ENCODE data around the gene PDZD2.
"Not testable (repeated sequence)": the region's sequence is repeated elsewhere in the genome, so short reads cannot be mapped to it uniquely, and the experiment has no call there.

PDZD2 gene

DNA sequence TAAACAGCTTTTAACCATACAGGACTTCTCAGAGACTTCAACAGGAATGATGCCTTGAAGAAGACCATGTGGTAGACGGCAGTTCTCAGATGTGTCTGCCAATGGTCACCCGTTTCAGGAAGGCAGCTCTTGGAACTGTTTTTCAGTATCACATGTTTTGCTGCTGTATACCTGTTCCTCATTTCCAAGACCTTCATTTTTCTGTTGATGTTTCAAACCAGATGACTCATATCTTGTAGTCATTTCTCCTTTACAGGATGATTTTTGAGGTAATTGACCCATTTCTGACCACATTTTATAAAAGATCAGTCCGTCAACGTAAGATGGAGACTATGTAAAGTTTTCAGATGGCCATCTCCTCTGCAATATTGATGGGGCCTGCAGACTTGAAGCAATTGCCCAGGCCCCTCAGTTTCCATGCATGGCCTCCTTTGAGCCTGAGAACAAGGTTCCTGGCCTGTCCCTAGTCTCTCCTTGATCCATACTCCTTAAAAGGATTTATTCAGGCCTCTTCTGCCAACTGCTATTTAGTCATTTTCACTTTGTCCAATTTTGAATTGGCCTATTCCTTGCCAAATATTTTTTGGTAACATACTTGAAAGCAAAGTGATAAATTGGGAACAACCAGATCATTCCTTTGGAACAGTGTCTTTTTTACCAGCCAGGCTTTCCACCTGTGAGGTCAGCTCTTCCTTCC lies 128.6 kb downstream of the PDZD2 start:
- DNase-seq (ENCODE audit: extremely low read depth in 1 of 2, low read depth in 1 of 2) = no peak

DNA sequence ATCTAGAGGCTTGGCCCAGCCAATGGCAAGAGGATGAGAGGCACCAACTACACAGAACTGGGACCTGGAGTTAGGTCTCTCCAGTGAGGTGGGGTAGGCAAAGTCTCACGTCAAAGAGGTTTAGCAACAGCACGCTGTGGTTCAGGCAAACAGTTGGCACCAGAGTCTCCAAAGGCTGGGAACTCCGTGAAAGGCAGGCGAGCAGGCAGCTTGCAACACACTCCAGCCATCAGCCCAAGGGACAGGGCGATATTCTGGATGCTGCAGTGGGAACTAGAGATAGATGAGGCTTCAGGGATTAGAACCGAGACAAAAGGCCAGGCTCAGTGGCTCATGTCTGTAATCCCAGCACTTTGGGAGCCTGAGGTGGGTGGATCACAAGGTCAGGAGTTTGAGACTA lies 129.1 kb downstream of the PDZD2 start:
- no peak for DNase-seq (ENCODE audit: extremely low read depth in 1 of 2, low read depth in 1 of 2)

- no peak for DNase-seq (ENCODE audit: extremely low read depth in 1 of 2, low read depth in 1 of 2)
These were observed 129.9 kb downstream of the PDZD2 start for GRCh38 chr5:31768784-31769183.

DNA sequence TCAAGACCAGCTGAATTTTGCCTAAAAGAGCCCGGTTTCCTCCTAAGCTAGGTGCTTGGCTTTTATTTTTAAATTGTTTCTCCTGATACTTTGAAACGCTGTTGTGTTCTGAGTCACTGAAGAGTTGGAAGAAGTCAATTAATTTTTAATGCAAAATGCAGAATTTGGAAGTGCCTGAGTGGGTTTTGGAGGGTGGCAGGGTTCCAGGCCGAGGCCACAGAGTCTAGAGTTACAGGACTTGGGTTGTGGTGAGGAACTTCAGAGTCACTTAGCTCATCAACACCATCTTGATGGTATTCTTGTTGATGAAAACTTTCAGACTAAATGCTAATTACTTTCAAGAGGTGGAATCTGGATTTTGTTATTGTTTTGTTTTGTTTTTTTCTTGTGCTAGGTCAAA lies 130.6 kb downstream of the PDZD2 start:
- DNase-seq (ENCODE audit: extremely low read depth in 1 of 2, low read depth in 1 of 2) = no peak

DNA sequence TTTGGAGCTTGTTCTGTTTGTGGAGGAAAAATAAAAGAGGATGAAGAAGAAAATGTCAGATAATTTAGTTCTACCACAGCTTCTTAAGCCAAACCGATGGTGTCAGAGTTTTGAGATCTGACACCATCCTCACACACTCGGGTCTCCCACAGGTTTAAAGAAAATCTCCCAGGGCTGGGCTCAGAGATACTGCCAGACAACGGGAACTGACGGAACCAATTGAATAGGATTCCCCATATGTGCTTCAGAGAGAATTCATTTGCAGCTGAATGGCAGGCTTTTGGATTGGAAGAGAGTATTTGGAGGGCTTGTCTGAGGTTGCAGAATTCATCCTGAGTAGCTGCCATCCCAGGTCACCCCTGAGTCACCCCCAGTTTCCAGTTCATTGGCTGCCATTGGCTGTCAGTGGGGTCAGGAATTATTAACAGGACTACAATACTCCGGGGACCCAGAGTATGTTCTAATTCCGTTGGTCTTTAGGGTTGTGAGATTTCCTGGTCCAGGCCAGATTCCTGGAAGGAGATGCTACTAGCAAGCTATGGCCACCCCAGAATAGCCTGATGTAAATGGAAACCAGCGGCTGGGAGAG lies 131.3 kb downstream of the PDZD2 start:
- no peak for DNase-seq (ENCODE audit: extremely low read depth in 1 of 2, low read depth in 1 of 2)

DNA sequence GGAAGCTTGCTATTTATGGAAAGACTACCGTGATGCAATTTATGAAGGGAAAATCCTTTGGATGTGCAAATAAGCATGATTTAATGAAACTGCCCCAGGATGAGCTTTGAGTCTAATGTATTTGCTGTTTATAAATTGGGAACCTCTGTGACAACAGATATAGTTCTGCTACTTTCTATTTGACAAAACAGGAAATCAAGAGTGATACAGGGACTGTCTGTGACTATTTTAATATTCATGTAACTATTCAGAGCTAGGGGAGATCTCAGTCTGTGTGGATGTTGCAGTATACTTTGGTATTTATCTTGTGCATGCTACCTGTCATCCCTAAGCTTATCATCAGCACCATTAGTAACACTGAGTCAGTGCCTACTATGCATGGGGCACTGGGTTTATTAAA lies 132.1 kb downstream of the PDZD2 start:
- DNase-seq (ENCODE audit: extremely low read depth in 1 of 2, low read depth in 1 of 2) = no peak

- no peak for DNase-seq (ENCODE audit: extremely low read depth in 1 of 2, low read depth in 1 of 2)
These were observed 132.6 kb downstream of the PDZD2 start for GRCh38 chr5:31771500-31771899.

- DNase-seq (ENCODE audit: extremely low read depth in 1 of 2, low read depth in 1 of 2) = not testable (repeated sequence)
These were observed 137.4 kb downstream of the PDZD2 start for GRCh38 chr5:31776294-31776693.

- no peak for DNase-seq (ENCODE audit: extremely low read depth in 1 of 2, low read depth in 1 of 2)
These were observed 138.2 kb downstream of the PDZD2 start for GRCh38 chr5:31776976-31777651.

DNA sequence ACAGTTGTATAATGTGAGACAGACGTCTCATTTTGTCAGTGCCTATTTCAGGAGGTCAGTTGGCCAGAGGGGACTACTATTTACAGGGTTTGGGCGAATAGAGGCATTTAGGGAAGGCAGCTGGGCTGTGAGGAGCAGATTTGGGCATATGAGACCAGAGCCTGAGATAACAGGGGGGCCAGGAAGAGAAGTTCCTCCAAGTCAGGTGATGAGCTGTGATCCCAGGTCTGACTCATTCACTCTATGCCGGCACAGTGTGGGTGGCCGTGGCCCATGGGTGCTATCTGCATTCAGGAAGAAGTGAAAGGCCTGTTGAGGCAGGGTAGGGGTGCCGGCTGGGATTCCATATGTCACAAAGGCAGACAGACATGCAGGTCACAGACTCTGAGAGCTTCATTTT lies 142.8 kb downstream of the PDZD2 start:
- DNase-seq (ENCODE audit: extremely low read depth in 1 of 2, low read depth in 1 of 2) = no peak

DNA sequence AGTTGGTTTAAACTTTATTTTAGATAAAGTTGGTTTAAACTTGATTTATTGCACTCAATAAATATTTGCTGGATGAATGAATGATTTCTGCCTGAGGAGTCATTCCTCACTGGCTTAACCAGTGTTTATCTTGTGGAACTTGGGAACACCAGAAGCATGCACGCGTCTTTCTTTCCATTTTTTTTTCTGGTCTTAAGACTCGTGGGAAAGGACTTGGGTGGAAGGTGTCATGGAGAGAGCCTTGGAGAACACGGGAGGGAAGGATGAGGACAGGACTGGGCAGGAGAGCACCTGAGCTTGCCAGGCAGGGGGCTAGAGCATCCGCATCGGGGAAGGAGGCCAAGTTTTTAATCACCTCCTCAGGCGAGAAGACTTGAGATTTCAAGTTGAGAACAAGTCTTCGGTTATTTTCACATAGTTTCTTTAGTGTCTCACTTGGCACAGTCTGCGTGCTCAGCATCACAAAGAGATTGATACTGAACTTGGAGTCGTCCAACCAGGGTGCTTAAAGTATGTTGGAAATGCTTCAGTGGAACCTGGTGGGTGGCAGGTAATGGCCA lies 144.2 kb downstream of the PDZD2 start:
- no peak for DNase-seq (ENCODE audit: extremely low read depth in 1 of 2, low read depth in 1 of 2)

GRCh38 chr5:31783731-31784130 lies 144.8 kb downstream of the PDZD2 start:
- no peak for DNase-seq (ENCODE audit: extremely low read depth in 1 of 2, low read depth in 1 of 2)

DNA sequence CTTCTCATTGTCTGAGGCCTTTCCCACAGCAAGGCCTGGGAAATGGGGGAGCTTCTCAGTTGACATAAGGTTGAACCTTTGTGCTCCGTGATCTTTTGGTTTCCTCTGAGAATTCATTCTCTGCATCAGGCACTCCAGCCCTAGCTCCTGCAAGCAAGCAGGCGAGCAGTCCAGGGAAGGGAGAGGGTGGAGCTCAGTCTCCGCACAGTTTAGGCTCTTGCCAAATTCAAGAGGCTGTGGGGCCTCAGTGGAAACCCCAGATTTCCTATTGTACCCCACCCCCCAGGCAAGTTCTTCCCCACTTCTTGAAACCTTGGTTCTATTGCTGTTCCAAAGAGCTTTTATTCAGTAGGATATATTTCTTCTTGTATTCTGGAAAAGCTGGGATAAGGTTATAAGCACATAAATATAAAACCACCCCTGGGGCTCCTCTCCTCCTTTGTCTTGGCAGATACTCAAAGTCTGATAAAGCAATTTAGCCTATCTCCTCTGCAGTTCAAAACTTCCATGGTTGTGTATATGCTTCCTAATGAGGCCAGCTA lies 147.2 kb downstream of the PDZD2 start:
- no peak for DNase-seq (ENCODE audit: extremely low read depth in 1 of 2, low read depth in 1 of 2)

DNA sequence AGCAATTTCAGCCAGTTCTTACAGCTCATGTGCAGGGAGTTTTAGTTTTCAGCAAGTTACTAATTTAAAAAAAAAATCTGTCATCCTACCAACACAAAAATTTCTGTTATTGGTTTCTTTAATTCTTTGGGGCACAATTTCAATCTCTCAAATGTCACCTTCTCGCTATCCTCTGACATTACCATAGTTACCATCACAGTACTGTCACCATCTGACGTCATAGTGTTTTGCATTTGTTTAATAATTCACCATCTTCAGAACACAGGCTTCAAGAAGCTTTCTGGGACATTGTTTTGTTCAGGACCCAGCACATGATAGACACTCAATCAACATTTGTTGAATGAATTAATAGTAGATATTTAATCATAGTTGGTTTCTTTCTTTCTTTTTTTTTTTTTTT lies 155.1 kb downstream of the PDZD2 start:
- DNase-seq (ENCODE audit: extremely low read depth in 1 of 2, low read depth in 1 of 2) = no peak

- DNase-seq (ENCODE audit: extremely low read depth in 1 of 2, low read depth in 1 of 2) = no peak
These were observed 159.2 kb downstream of the PDZD2 start for GRCh38 chr5:31798168-31798567.

GRCh38 chr5:31800351-31800750 lies 161.4 kb downstream of the PDZD2 start:
- no peak for DNase-seq (ENCODE audit: extremely low read depth in 1 of 2, low read depth in 1 of 2)

GRCh38 chr5:31805785-31806400 lies 167.0 kb downstream of the PDZD2 start:
- no peak for DNase-seq (ENCODE audit: extremely low read depth in 1 of 2, low read depth in 1 of 2)

DNA sequence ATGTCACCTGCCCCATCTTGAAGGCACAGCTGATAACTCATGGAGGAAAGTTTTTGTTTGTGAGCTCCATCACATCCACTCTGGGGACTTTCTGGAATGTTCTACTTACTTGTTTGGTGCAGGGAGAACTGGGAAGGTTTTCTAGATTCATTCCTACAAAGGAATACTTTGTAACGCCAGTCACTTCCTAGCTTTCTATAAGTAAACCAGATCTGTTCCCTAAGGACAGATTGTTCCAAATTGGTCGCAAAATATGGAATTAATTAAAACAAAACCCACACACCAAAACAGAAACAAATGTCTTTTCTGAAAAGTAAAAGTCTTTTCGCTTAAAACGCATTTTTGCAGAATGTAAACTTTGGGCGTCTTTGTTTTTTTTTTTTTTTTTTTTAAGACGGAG lies 167.6 kb downstream of the PDZD2 start:
- DNase-seq (ENCODE audit: extremely low read depth in 1 of 2, low read depth in 1 of 2) = no peak

DNA sequence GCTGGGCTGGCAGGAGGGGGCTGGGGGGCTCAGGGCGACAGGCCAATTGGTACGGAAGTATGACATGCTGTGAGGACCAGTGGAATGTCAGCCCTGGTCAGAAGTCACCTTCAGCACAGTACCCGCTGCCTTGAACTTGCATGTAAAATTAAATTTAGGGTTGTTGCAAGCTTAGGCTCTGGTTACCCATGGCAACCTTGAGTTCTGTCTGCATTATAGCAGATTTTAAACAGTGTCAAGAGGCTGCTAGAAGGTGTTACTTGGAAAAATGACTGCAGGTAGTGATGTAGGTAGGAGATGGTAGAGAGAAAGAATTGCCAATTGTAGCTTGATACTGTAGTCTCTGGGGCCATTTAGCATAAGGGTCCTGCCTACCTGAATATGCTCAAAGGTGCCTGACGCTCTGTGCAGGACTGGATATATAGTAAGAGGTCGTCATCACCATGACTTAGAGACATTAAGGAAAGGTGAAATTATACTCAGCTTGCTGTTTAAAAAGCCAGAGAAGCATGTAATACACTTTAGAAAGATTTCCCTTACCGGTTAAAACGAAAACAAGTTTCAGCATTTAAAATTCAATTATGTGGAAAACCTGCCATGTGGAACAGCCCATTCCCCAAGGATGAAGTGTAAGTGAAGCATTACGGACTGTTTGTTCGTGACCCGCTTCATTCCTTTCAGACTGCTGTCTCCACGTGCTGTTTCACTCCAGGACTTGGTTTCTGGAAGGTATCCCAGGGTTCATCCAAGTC lies 169.0 kb downstream of the PDZD2 start:
- no peak for DNase-seq (ENCODE audit: extremely low read depth in 1 of 2, low read depth in 1 of 2)

DNA sequence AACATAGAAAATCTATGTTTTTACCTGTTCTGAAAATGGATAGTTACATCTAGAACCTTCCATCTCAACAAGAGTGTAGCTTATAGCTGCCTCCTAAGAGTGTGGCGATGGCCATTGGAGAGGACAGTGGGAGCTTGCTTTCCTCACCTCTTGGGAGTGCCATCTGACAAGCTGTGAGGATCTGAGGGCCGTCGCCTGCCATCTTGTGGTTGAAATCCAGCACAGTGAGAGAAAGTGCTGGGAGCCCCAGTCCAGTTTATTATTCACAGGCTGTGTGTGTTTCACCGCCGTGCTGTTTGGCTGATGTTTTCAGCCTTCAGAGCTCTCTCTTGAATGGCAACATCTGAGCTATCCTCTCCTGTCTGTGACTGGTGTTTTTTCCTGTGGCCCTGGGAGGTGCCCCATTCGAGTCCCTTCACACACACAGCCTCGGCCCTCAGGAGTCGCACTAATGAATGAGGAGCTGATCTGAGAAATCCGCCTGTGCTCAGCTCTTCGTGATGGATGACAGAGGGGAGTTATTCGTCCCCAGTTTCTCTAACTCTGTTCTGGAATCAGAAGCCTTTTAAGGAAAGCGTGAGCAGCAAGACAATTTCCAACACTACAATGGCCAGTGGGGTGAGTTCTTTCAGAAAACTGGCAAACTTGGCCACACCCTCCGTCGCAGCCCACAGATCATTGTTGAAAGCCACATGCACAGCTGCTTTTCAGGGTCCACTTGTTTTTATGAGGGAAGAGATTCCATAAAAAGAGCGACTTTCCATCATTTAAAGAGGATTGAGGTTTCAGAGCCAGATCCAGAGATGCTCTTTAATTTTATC lies 170.3 kb downstream of the PDZD2 start:
- DNase-seq (ENCODE audit: extremely low read depth in 1 of 2, low read depth in 1 of 2) = peak in 1 of 2 donors; percentile 8

Measured in stimulated activated CD8-positive, alpha-beta memory T cell treated with anti-CD3 and anti-CD28 coated beads, Interleukin-7, amount 100 ng/mL, for 48 hours (primary cell).